Glomerular endothelial cell (primary cell): Measurements from ENCODE around the gene TPSD1. TPM values are rescaled to one million over a fixed set of nuclear protein-coding genes. Genes with fewer than 3 reads are reported as not detected.
"Not testable (repeated sequence)": the region's sequence is repeated elsewhere in the genome, so short reads cannot be mapped to it uniquely, and the experiment has no call there.

Source experiments
- DNase-seq: peaks from one replicate; pipeline ENCODE4 v3.0.0-alpha.2; 2011; ENCODE audit warnings: low read depth, low spot score; ENCODE audit errors: extremely low read depth
- total RNA-seq: library from RNA; depleted of rRNA; stranded (reverse); fragments of >200 nt; gene quantifications from 2 replicates; pipeline ENCODE4 v1.2.3, GENCODE V29; 2015

TPSD1 gene
- total RNA-seq, 1 donor from 2014 or later = not detected

- not testable (repeated sequence) for DNase-seq
These were observed 15.4 kb upstream of the TPSD1 start, which contains the start of gene TPSAB1 for GRCh38 chr16:1240436-1240835. Gene TPSAB1, plus strand, starts transcription at chr16:1240705. Its CDS starts 234 bp downstream, at chr16:1240939.

GRCh38 chr16:1241081-1241480 is 14.8 kb upstream of the TPSD1 start:
- not testable (repeated sequence) for DNase-seq

GRCh38 chr16:1243363-1243762 is 12.5 kb upstream of the TPSD1 start:
- not testable (repeated sequence) for DNase-seq

- not testable (repeated sequence) for DNase-seq
These were observed 11.7 kb upstream of the TPSD1 start for GRCh38 chr16:1243907-1244850.

GRCh38 chr16:1244881-1245280 is 11.0 kb upstream of the TPSD1 start:
- DNase-seq = no peak

GRCh38 chr16:1245452-1246020 is 10.3 kb upstream of the TPSD1 start:
- DNase-seq = no peak

GRCh38 chr16:1247903-1248537 is 7.8 kb upstream of the TPSD1 start:
- DNase-seq = not testable (repeated sequence)

GRCh38 chr16:1249031-1249755 is 6.7 kb upstream of the TPSD1 start:
- not testable (repeated sequence) for DNase-seq

GRCh38 chr16:1253701-1254364 is 2.0 kb upstream of the TPSD1 start:
- DNase-seq = not testable (repeated sequence)

- not testable (repeated sequence) for DNase-seq
These were observed 1.0 kb upstream of the TPSD1 start for GRCh38 chr16:1254821-1255220.

- DNase-seq = not testable (repeated sequence)
These were observed 516 bp downstream of the TPSD1 start for GRCh38 chr16:1256296-1256873.

GRCh38 chr16:1256874-1257322 is 1.0 kb downstream of the TPSD1 start:
- no peak for DNase-seq

GRCh38 chr16:1257561-1258224 is 1.8 kb downstream of the TPSD1 start:
- DNase-seq = no peak

GRCh38 chr16:1258225-1258600 is 2.3 kb downstream of the TPSD1 start:
- no peak for DNase-seq

- no peak for DNase-seq
These were observed 3.3 kb downstream of the TPSD1 start for GRCh38 chr16:1258906-1259759.

- DNase-seq = no peak
These were observed 3.8 kb downstream of the TPSD1 start for GRCh38 chr16:1259760-1260068.

- no peak for DNase-seq
These were observed 4.3 kb downstream of the TPSD1 start for GRCh38 chr16:1260101-1260680.
